NCI-H82 treated with DMSO at 0.1 percent for 48 hours (cell line): Measurements from ENCODE around the gene ASMT.
"Not testable (repeated sequence)": the region's sequence is repeated elsewhere in the genome, so short reads cannot be mapped to it uniquely, and the experiment has no call there.

Experiments
- DNase-seq: peaks from one replicate; lab custom pipeline; 2025; ENCODE audit not compliant: unreplicated experiment; lab: John Stamatoyannopoulos, UW

ASMT gene

GRCh38 chrX:1646009-1646408, 31.1 kb downstream of the ASMT start:
- DNase-seq, result no peak

DNA sequence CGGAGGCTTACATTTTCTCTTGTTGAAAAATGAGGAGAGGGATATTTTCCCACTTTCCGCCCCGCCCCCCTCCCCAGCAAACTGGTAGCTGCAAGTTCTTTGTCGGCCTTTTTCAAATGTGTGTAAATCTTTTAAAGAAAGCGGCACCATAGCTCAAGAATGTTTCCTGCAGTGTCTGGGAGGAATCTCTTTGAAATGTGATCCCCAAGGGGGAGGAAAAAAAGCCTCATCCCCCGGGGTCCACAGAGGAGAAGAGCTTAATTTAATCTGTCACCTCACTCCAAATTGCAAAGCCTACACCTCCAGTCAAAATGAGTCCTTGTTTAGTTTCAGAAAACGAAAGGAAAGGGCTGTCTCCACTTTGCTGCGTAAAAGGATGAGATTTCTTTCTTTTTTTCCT, 34.8 kb downstream of the ASMT start:
- DNase-seq, result no peak

DNA sequence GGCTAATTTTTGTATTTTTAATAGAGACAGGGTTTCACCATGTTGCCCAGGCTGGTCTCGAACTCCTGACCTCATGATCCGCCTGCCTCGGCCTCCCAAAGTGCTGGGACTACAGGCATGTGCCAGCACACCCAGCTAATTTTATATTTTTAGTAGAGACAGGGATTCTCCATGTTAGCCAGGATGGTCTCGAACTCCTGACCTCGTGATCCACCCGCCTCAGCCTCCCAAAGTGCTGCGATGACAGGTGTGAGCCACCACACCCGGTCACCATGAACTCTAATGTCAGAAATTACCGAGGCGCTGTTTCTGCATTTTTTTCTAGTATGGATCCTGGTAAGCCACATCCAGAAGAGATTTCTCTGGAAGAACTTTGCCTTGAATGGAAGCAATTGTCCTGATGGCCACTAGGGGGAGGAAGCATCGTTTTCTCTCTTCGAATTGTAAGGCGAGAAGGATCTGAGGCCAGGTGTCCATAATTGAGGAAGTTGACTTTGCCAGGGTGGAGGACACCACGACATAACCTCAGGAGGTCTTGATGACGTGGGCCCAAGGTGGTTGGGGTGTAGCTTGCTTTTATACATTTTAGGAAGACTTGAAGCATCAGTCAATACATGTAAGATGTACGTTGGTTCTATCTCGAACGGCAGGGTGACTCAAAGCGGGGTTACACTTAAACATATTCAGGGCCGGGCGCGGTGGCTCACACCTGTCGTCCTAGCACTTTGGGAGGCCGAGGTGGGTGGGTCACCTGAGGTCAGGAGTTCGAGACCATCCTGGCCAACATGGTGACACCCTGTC, 37.4 kb downstream of the ASMT start:
- DNase-seq, result peak; percentile 14

GRCh38 chrX:1656379-1656778, 41.5 kb downstream of the ASMT start:
- DNase-seq, result no peak

DNA sequence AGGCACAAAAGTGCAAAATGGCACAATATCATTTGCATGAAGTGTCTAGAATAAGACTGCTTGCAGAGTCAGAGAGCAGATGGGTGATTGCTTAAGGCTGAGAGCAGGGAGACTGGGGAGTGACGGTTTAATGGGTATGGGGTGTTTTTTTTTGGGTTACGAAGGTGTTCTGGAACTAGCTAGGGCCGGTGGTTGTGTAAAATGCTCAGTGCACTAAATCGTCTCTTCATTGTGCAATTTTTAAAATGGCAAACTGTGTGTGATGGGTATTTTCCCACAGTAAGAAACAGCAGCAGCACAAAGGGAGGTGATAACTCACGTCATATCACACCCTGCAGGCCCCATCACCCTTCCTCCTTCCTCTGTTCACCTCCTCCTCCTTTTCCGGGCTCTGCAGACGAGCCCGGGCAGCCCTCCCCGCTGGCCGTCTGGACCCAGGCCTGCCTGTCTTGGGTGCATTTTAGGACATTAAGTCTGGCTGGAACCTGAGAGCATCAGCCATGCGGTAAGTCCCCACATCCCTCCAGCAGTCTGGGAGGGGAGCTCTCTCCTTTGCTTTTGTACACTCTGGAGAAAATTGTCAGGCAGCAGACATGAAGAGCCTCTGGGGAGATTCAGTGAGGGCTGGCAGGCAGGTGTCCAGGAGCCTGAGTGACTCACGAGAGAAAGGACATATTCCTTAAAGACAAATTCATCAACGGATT, 42.7 kb downstream of the ASMT start:
- no peak for DNase-seq

- peak; percentile 98 for DNase-seq
Measured at GRCh38 chrX:1658071-1658491, 43.2 kb downstream of the ASMT start.

DNA sequence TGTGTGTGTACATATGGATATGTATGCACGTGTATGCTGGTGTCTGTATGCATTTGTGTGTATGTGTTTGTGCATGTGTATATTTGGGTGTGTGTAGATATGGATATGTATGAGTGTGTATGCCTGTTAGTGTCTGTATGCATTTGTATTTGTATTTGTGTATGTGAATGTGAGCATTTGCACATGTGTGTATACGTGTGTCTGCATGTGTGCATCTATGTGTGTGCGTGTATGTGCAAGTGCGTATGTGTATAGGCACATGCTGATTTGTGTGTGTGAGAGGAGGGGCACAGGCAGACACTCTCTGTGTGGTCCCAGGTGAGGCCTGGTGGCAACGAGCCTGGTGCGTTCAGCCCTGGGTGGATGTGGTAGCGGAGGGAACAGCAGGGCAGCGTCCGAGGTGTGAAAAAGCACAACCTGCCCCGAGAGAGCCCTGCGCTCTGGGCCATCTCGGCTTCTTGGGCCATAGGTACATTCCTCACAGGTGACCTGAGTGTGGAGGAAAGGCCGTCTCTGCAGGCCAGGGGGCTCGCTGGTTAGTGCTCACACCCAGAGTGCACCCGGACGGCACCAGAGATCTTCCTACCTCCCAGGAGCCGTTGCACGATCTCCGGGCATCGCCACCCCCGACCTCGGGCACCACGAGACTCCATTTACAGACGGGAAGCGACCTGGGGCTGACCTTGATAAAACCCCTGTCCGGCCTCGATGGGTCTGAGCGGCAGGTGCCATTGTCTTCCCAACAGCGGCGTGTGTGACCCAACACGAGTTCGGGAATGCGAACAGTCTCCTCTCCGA, 45.0 kb downstream of the ASMT start:
- no peak for DNase-seq

DNA sequence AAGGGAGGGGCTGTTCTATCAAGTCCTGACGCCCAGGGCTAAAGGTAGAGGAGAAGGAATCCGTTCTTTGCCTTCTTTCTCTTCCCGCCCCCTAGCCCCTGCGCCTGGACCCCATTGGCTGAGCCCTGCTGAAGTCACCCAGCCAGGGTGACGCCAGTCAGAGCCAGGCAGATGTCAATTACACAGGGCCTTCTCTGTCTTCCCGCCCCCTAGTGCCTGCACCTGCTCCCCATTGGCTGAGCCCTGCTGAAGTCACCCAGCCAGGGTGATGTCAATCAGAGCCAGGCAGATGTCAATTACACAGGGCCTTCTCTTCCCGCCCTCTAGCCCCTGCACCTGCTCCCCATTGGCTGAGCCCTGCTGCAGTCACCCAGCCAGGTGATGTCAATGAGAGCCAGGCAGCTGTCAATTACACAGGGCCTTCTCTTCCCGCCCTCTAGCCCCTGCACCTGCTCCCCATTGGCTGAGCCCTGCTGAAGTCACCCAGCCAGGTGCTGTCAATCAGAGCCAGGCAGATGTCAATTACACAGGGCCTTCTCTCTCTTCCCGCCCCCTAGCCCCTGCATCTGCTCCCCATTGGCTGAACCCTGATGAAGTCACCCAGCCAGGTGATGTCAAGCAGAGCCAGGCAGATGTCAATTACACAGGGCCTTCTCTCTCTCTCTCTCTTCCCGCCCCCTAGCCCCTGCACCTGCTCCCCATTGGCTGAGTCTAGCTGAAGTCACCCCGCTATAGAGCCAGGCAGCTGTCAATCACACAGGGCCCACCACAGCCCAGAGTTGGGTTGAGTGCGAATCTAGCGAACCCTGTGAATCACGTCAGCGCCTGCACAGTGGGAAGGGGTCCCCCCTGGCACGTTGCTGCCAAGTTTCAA, 46.4 kb downstream of the ASMT start:
- no peak for DNase-seq

GRCh38 chrX:1661922-1662221, 47.0 kb downstream of the ASMT start:
- DNase-seq, result no peak

GRCh38 chrX:1667566-1667965, 52.7 kb downstream of the ASMT start:
- DNase-seq, result no peak

GRCh38 chrX:1673337-1673736, 58.5 kb downstream of the ASMT start:
- no peak for DNase-seq

DNA sequence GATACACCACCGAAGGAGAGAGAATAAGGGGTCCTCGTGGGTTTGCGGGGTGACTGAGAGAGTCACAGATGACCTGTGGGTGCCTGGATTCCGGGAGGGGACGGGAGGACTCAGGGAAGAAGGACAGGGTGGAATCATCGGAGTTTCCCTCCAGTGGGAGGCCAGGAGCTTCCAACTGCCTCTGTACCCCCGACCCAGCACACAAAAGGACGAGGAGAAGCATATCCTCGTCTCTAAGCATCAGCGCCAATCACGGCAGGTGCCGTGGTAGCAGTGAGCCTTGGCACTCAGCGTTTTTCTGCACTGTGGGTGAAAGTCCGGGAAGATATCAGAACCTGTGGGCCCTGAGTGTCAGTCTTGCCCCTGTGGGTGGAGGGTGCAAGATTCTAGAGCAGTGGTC, 62.0 kb downstream of the ASMT start:
- DNase-seq, result no peak

GRCh38 chrX:1679238-1679637, 64.4 kb downstream of the ASMT start:
- no peak for DNase-seq

DNA sequence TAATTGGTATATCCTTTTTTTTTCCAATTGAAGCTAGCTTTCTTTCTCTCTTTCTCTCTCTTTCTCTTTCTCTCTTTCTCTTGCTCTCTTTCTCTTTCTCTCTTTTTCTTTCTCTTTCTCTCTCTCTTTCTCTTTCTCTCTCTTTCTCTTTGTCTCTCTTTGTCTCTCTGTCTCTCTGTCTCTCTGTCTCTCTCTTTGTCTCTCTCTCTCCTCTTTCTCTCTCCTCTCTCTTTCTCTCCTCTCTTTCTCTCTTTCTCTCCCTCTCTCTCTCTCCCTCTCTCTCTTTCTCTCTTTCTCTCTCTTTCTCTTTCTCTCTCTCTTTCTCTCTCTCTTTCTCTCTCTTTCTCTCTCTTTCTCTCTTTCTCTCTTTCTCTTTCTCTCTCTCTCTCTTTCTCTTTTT, 66.6 kb downstream of the ASMT start:
- no peak for DNase-seq

DNA sequence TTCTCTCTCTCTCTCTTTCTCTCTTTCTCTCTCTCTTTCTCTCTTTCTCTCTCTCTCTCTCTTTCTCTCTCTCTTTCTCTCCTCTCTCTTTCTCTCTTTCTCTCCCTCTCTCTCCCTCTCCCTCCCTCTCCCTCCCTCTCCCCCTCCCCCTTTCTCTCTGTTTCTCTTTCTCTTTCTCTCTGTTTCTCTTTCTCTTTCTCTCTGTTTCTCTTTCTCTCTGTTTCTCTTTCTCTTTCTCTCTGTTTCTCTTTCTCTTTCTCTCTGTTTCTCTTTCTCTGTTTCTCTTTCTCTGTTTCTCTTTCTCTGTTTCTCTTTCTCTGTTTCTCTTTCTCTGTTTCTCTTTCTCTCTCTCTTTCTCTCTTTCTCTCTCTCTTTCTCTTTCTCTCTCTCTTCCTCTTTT, 67.0 kb downstream of the ASMT start:
- DNase-seq, result not testable (repeated sequence)

DNA sequence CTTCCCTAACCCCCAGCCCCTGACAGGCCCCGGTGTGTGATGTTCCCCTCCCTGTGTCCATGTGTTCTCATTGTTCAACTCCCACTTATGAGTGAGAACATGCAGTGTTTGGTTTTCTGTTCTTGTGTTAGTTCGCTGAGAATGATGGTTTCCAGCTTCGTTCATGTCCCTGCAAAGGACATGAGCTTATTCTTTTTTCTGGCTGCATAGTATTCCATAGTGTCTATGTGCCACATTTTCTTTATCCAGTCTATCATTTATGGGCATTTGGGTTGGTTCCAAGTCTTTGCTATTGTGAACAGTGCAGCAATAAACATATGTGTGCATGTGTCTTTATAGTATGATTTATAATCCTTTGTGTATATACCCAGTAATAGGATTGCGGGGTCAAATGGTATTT, 67.6 kb downstream of the ASMT start:
- not testable (repeated sequence) for DNase-seq

- not testable (repeated sequence) for DNase-seq
Measured at GRCh38 chrX:1684883-1685282, 70.0 kb downstream of the ASMT start.

DNA sequence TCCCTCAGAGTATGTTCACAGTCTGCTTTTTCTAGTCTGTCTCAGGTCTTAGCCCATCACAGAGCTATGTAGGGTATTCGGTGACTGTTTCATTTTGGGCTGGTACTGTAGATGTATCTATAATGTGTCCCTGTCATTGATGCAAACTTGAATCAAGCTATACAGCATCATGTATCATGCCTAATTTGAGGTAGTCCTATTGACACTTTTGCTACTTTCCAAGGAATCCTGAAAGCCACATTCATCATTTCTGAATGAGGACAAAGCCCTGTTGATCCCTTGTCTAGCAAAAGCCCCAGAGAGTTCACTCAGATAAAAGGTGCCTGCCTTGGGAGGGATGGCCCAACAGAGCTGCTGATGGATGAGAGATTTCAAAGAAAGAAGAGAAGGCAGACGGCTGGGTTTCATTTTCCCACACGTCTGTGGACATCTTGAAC, 70.6 kb downstream of the ASMT start:
- not testable (repeated sequence) for DNase-seq

GRCh38 chrX:1686642-1687041, 71.8 kb downstream of the ASMT start:
- no peak for DNase-seq
